HepG2 (cell line): Measurements from ENCODE around the gene MAPRE3. TPM values are rescaled to one million over a fixed set of nuclear protein-coding genes. Genes with fewer than 3 reads are reported as not detected.

Experiments
- AGO2 ChIP-seq: fragments of 200-400 bp; formaldehyde crosslinking; optimal IDR thresholded peaks from 2 replicates; pipeline ENCODE3; 2017; ENCODE audit warnings: mild to moderate bottlenecking, low read depth, low read length, moderate library complexity
- BRF2 ChIP-seq: sonication (generic); formaldehyde crosslinking; IDR thresholded peaks from 2 replicates; pipeline ENCODE4 v1.8.1; 2022; ENCODE audit warnings: mild to moderate bottlenecking, missing genetic modification reagents
- EHMT2 ChIP-seq: fragments of 200-600 bp; sonication (generic); IDR thresholded peaks from 2 replicates; pipeline ENCODE4 v1.7.0; 2017; ENCODE audit warnings: antibody characterized with exemption, low read depth, low read length, borderline replicate concordance
- ERF ChIP-seq: IDR thresholded peaks from 2 replicates; pipeline ENCODE4 v1.6.1; 2018; ENCODE audit warnings: missing biosample characterization, missing genetic modification reagents
- GATAD1 ChIP-seq: IDR thresholded peaks from 2 replicates; pipeline ENCODE4 v1.6.1; 2016; ENCODE audit warnings: missing genetic modification reagents, missing compliant biosample characterization
- MYC ChIP-seq: sonication (generic); formaldehyde crosslinking; IDR thresholded peaks from 2 replicates; pipeline ENCODE4 v1.9.0; 2021; ENCODE audit warnings: missing genetic modification reagents, borderline replicate concordance
- NRL ChIP-seq: sonication (generic); formaldehyde crosslinking; IDR thresholded peaks from 2 replicates; pipeline ENCODE4 v1.5.0; 2020; ENCODE audit warnings: missing genetic modification reagents, mild to moderate bottlenecking, moderate library complexity, borderline replicate concordance
- RBM39 ChIP-seq: fragments of 200-400 bp; formaldehyde crosslinking; IDR thresholded peaks from one replicate; pipeline ENCODE4 v1.6.1; 2018; ENCODE audit warnings: antibody characterized with exemption, mild to moderate bottlenecking, low read depth, low read length; ENCODE audit not compliant: poor library complexity, severe bottlenecking
- SNAPC2 ChIP-seq: sonication (generic); formaldehyde crosslinking; IDR thresholded peaks from 2 replicates; pipeline ENCODE4 v1.8.1; 2022; ENCODE audit warnings: mild to moderate bottlenecking, missing genetic modification reagents
- TARDBP ChIP-seq: sonication (generic); formaldehyde crosslinking; IDR thresholded peaks from 2 replicates; pipeline ENCODE4 v1.8.0; 2022; ENCODE audit warnings: mild to moderate bottlenecking, missing genetic modification reagents
- ZBTB33 ChIP-seq: sonication (generic); formaldehyde crosslinking; IDR thresholded peaks from 2 replicates; pipeline ENCODE4 v1.4.0; 2020; ENCODE audit warnings: missing genetic modification reagents
- ZNF430 ChIP-seq: sonication (generic); formaldehyde crosslinking; IDR thresholded peaks from 2 replicates; pipeline ENCODE4 v1.9.0; 2021; ENCODE audit warnings: mild to moderate bottlenecking, missing genetic modification reagents
- ZNF644 ChIP-seq: IDR thresholded peaks from 2 replicates; pipeline ENCODE4 v1.6.1; 2016; ENCODE audit warnings: low read depth
- ZNF766 ChIP-seq: sonication (generic); formaldehyde crosslinking; IDR thresholded peaks from 2 replicates; pipeline ENCODE4 v1.5.0; 2020; ENCODE audit warnings: missing genetic modification reagents, borderline replicate concordance
- ZNF777 ChIP-seq: sonication (generic); formaldehyde crosslinking; IDR thresholded peaks from 2 replicates; pipeline ENCODE4 v1.4.0; 2020; ENCODE audit warnings: missing genetic modification reagents
- polyA plus RNA-seq, 8 experiments: library from polyadenylated mRNA; depleted of rRNA in 3 of 8; stranded (reverse) in 7 of 8; unstranded in 1 of 8; fragments of >200 nt; fragmentation: Illumina TruSeq in 4 of 8; extraction: Trizol in 4 of 8; gene quantifications; 2 replicates each; pipeline versions ENCODE4 v1.2.1 to v1.2.3, GENCODE V29; 2011 to 2016; ENCODE audit warnings: low read depth in 4 of 8, missing spikeins in 1 of 8, mixed read lengths in 1 of 8; ENCODE audit not compliant: insufficient read depth in 1 of 8
- total RNA-seq, 5 experiments: library from RNA; depleted of rRNA; stranded (reverse); fragments of >200 nt; fragmentation: Illumina TruSeq; extraction: Trizol; gene quantifications; 2 replicates each; pipeline ENCODE4 v1.2.3, GENCODE V29; 2016; ENCODE audit warnings: low read depth in 1 of 5
- TF ChIP-seq, protein P1 (sequence below): sonication (generic); formaldehyde crosslinking; IDR thresholded peaks from 2 replicates; pipeline ENCODE4 v1.8.0; 2022; ENCODE audit warnings: low read depth, missing genetic modification reagents
- TF ChIP-seq, protein P2 (sequence below): sonication (generic); formaldehyde crosslinking; conservative IDR thresholded peaks from 2 replicates; pipeline ENCODE4 v1.8.1; 2023; ENCODE audit warnings: missing genetic modification reagents
- TF ChIP-seq, protein P3 (sequence below): sonication (generic); formaldehyde crosslinking; IDR thresholded peaks from 2 replicates; pipeline ENCODE4 v1.8.0; 2022; ENCODE audit warnings: missing genetic modification reagents, mild to moderate bottlenecking, inconsistent platforms, borderline replicate concordance
- TF ChIP-seq, protein P4 (sequence below): sonication (generic); formaldehyde crosslinking; IDR thresholded peaks from 2 replicates; pipeline ENCODE4 v1.4.0; 2020; ENCODE audit warnings: mild to moderate bottlenecking, missing genetic modification reagents
- TF ChIP-seq, protein P5 (sequence below): IDR thresholded peaks from 2 replicates; pipeline ENCODE4 v1.6.1; 2016; ENCODE audit warnings: low read depth, borderline replicate concordance

MAPRE3 gene
- total and polyA plus RNA-seq, 2 of the 13 experiments (the other 11 are each of a cell fraction or from before 2014, with no cell fraction given): 0.31 to 0.91 TPM

DNA sequence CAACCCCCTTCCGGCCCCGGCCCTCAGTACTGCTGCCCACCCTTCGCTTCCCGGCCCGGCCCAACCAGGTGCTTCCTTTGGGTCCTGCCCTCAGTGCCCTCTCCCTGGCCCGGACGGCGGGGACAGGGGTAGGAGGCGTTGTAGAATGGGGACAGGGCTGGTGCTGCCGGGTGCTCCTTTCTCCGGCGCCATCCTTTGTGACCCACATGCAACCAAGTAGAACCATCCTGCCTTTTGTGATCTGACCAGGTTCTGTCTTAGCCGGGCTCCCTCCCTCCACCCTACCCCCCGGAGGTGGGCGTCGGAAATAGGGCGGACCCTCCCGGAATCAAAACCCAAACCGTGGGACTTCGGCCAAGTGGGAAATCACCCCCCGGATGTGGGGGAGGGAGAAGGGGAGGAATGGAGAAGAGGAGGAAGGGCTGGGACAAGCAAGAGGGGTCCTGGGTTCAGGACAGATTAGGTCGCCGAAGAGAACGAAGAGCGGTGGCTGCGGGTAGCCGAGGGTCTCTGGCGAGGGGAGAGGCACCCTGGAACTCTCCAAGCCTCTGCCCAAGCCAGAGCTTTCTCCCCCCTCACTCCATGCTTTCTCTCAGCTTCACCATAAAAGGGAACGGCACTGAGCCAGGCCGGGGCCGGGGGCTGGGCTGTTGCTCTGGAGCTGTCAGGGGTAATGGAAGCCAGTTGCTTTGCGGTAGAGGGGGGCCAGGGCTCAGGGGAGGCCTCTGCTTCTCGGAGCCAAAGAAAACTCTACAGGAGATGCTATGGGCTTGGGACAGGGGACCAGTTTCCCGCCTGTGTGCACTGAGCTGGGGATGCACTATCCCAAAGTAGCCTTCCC lies 101.8 kb downstream of the MAPRE3 start (continued):
- TF ChIP-seq, protein P1, sequence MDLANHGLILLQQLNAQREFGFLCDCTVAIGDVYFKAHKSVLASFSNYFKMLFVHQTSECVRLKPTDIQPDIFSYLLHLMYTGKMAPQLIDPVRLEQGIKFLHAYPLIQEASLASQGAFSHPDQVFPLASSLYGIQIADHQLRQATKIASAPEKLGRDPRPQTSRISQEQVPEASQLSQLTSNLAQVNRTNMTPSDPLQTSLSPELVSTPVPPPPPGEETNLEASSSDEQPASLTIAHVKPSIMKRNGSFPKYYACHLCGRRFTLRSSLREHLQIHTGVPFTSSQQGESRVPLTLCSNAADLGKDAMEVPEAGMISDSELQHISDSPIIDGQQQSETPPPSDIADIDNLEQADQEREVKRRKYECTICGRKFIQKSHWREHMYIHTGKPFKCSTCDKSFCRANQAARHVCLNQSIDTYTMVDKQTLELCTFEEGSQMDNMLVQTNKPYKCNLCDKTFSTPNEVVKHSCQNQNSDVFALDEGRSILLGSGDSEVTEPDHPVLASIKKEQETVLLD: peak; percentile 24; the same call in 1 of the 2 replicates
- TF ChIP-seq, protein P2, sequence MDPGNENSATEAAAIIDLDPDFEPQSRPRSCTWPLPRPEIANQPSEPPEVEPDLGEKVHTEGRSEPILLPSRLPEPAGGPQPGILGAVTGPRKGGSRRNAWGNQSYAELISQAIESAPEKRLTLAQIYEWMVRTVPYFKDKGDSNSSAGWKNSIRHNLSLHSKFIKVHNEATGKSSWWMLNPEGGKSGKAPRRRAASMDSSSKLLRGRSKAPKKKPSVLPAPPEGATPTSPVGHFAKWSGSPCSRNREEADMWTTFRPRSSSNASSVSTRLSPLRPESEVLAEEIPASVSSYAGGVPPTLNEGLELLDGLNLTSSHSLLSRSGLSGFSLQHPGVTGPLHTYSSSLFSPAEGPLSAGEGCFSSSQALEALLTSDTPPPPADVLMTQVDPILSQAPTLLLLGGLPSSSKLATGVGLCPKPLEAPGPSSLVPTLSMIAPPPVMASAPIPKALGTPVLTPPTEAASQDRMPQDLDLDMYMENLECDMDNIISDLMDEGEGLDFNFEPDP (CRISPR knock-in tag): no peak
- TF ChIP-seq BRF2 (0 out of 2 replicates have a peak, but pooled peaks have one; percentile 8), NRL (CRISPR knock-in tag) (0 out of 2 replicates have a peak, but pooled peaks have one; percentile 31), GATAD1 (CRISPR knock-in tag) (no peak), TARDBP (CRISPR knock-in tag) (no peak), MYC (CRISPR knock-in tag) (peak; percentile 5; the same call in 1 of the 2 replicates), ZNF430 (CRISPR knock-in tag) (no peak), ZNF644 (CRISPR knock-in tag) (no peak), ZNF777 (CRISPR knock-in tag) (0 out of 2 replicates have a peak, but pooled peaks have one; percentile 14), ERF (CRISPR knock-in tag) (no peak), ZNF766 (CRISPR knock-in tag) (0 out of 2 replicates have a peak, but pooled peaks have one; percentile 15), RBM39 (no peak), EHMT2 (no peak), AGO2 (no peak), SNAPC2 (CRISPR knock-in tag) (0 out of 2 replicates have a peak, but pooled peaks have one; percentile 3), ZBTB33 (CRISPR knock-in tag) (0 out of 2 replicates have a peak, but pooled peaks have one; percentile 4)
- TF ChIP-seq, protein P3, sequence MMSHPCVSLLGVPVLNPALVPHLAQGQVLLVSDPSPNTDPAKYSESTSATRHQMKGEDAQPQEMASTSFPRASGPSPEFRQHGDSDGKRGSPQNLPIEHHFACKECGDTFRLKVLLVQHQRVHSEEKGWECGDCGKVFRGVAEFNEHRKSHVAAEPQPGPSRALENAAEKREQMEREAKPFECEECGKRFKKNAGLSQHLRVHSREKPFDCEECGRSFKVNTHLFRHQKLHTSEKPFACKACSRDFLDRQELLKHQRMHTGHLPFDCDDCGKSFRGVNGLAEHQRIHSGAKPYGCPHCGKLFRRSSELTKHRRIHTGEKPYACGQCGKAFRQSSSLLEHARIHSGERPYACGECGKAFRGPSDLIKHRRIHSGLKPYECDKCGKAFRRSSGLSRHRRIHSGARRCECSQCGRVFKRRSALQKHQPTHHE (CRISPR knock-in tag): 0 out of 2 replicates have a peak, but pooled peaks have one; percentile 57
- TF ChIP-seq, protein P4, sequence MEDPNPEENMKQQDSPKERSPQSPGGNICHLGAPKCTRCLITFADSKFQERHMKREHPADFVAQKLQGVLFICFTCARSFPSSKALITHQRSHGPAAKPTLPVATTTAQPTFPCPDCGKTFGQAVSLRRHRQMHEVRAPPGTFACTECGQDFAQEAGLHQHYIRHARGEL: 0 out of 2 replicates have a peak, but pooled peaks have one; percentile 45
- TF ChIP-seq, protein P5, sequence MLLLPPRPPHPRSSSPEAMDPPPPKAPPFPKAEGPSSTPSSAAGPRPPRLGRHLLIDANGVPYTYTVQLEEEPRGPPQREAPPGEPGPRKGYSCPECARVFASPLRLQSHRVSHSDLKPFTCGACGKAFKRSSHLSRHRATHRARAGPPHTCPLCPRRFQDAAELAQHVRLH (CRISPR knock-in tag): peak; percentile 13; the same call in 1 of the 2 replicates
